WTC11 (cell line): ENCODE measurements around the gene ECE1. TPM values are rescaled to one million over a fixed set of nuclear protein-coding genes. Genes with fewer than 3 reads are reported as not detected.
A peak's percentile ranks its signal among the peaks of the same experiment; 100 is the strongest.

Experiments used
- ATAC-seq: fragments of 200-7000 bp; cut with Tn5 transposase; 2 replicates; pipeline ENCODE4 v1.10.0; 2021; ENCODE audit warnings: mild to moderate bottlenecking, moderate library complexity
- Bru-seq: library from RNA; stranded (reverse); fragments of 400-500 nt; gene quantifications from one replicate; lab custom pipeline; 2021; lab: Mats Ljungman, UMichigan
- CTCF ChIA-PET: fragments of 300-600 bp; sonication (Branson Sonifier 250); formaldehyde crosslinking; loops from one replicate; lab custom pipeline; 2021; ENCODE audit warnings: antibody characterized with exemption; lab: Charles Lee
- POLR2A ChIA-PET: fragments of 350-600 bp; sonication (Branson Sonifier 250); formaldehyde crosslinking; loops from one replicate; lab custom pipeline; 2021; ENCODE audit warnings: antibody characterized with exemption; lab: Charles Lee
- DNase-seq: peaks from one replicate; pipeline ENCODE4 v3.0.0; 2021; ENCODE audit warnings: low spot score
- H3K27ac Mint-ChIP-seq: 2 replicates; pipeline ENCODE4 v1.8.0; 2021; ENCODE audit warnings: mixed read lengths
- H3K27me3 Mint-ChIP-seq: 2 replicates; pipeline ENCODE4 v1.8.0; 2021; ENCODE audit warnings: low read depth, mild to moderate bottlenecking, moderate library complexity, mixed read lengths
- H3K36me3 Mint-ChIP-seq: 2 replicates; pipeline ENCODE4 v1.8.0; 2021; ENCODE audit warnings: mixed read lengths
- H3K4me1 Mint-ChIP-seq: 2 replicates; pipeline ENCODE4 v1.8.0; 2022; ENCODE audit warnings: mixed read lengths
- H3K4me3 Mint-ChIP-seq: 2 replicates; pipeline ENCODE4 v1.8.0; 2021; ENCODE audit warnings: mild to moderate bottlenecking, moderate library complexity, mixed read lengths
- H3K9me3 Mint-ChIP-seq: 2 replicates; pipeline ENCODE4 v1.8.0; 2021; ENCODE audit warnings: mixed read lengths
- CBFB ChIP-seq: sonication (generic); formaldehyde crosslinking; IDR thresholded peaks from 2 replicates; pipeline ENCODE4 v1.8.1; 2022; ENCODE audit warnings: mild to moderate bottlenecking, low read depth, missing genetic modification reagents
- E2F1 ChIP-seq: sonication (generic); formaldehyde crosslinking; IDR thresholded peaks from 2 replicates; pipeline ENCODE4 v1.8.0; 2022; ENCODE audit warnings: mild to moderate bottlenecking, missing genetic modification reagents
- ETV6 ChIP-seq: sonication (generic); formaldehyde crosslinking; IDR thresholded peaks from 2 replicates; pipeline ENCODE4 v1.8.1; 2022; ENCODE audit warnings: mild to moderate bottlenecking, missing genetic modification reagents
- FOXP1 ChIP-seq: sonication (generic); formaldehyde crosslinking; IDR thresholded peaks from 2 replicates; pipeline ENCODE4 v1.8.0; 2022; ENCODE audit warnings: missing genetic modification reagents, mild to moderate bottlenecking, moderate library complexity, borderline replicate concordance
- FOXP4 ChIP-seq: sonication (generic); formaldehyde crosslinking; IDR thresholded peaks from 2 replicates; pipeline ENCODE4 v1.8.0; 2022; ENCODE audit warnings: mild to moderate bottlenecking, missing genetic modification reagents
- IRF2 ChIP-seq: sonication (generic); formaldehyde crosslinking; IDR thresholded peaks from 2 replicates; pipeline ENCODE4 v1.8.0; 2022; ENCODE audit warnings: low read depth, missing genetic modification reagents, borderline replicate concordance
- NFE2L1 ChIP-seq: sonication (generic); formaldehyde crosslinking; IDR thresholded peaks from 2 replicates; pipeline ENCODE4 v1.8.1; 2023; ENCODE audit warnings: missing genetic modification reagents
- PREB ChIP-seq: sonication (generic); formaldehyde crosslinking; IDR thresholded peaks from 2 replicates; pipeline ENCODE4 v1.8.1; 2022; ENCODE audit warnings: mild to moderate bottlenecking, missing genetic modification reagents, moderate library complexity, borderline replicate concordance
- RELA ChIP-seq: sonication (generic); formaldehyde crosslinking; IDR thresholded peaks from 2 replicates; pipeline ENCODE4 v1.8.1; 2022; ENCODE audit warnings: missing genetic modification reagents, mild to moderate bottlenecking, borderline replicate concordance
- SP1 ChIP-seq: sonication (generic); formaldehyde crosslinking; conservative IDR thresholded peaks from 2 replicates; pipeline ENCODE4 v1.8.1; 2022; ENCODE audit warnings: missing genetic modification reagents
- TEAD1 ChIP-seq: sonication (generic); formaldehyde crosslinking; IDR thresholded peaks from 2 replicates; pipeline ENCODE4 v1.8.0; 2022; ENCODE audit warnings: mild to moderate bottlenecking, missing genetic modification reagents
- TP53 ChIP-seq: sonication (generic); formaldehyde crosslinking; IDR thresholded peaks from 2 replicates; pipeline ENCODE4 v1.8.1; 2023; ENCODE audit warnings: mild to moderate bottlenecking, missing genetic modification reagents
- USF2 ChIP-seq: sonication (generic); formaldehyde crosslinking; IDR thresholded peaks from 2 replicates; pipeline ENCODE4 v1.8.1; 2023; ENCODE audit warnings: mild to moderate bottlenecking, missing genetic modification reagents, moderate library complexity
- ZBTB21 ChIP-seq: sonication (generic); formaldehyde crosslinking; IDR thresholded peaks from 2 replicates; pipeline ENCODE4 v1.8.1; 2023; ENCODE audit warnings: mild to moderate bottlenecking, missing genetic modification reagents, borderline replicate concordance
- ZNF121 ChIP-seq: sonication (generic); formaldehyde crosslinking; IDR thresholded peaks from 2 replicates; pipeline ENCODE4 v1.8.0; 2023; ENCODE audit warnings: missing genetic modification reagents
- ZNF138 ChIP-seq: sonication (generic); formaldehyde crosslinking; conservative IDR thresholded peaks from 2 replicates; pipeline ENCODE4 v1.8.1; 2022; ENCODE audit warnings: mild to moderate bottlenecking, moderate library complexity, missing genetic modification reagents
- ZNF317 ChIP-seq: sonication (generic); formaldehyde crosslinking; IDR thresholded peaks from 2 replicates; pipeline ENCODE4 v1.8.1; 2023; ENCODE audit warnings: low read depth, mild to moderate bottlenecking, moderate library complexity, missing genetic modification reagents, borderline replicate concordance
- ZNF416 ChIP-seq: fragments of 250-450 bp; sonication (Bioruptor Pico); IDR thresholded peaks from 2 replicates; pipeline ENCODE4 v1.9.0; 2021; ENCODE audit warnings: mild to moderate bottlenecking, inconsistent platforms
- long read RNA-seq, 3 experiments: library from RNA in 1 of 3; library from capped mRNA in 1 of 3; library from polyadenylated mRNA in 1 of 3; unstranded in 2 of 3; stranded (forward) in 1 of 3; transcript quantifications; one replicate each; pipeline ENCODE4 v2.0.0, GENCODE V29; 2021
- total RNA-seq: library from RNA; stranded (reverse); gene quantifications from 3 replicates; pipeline ENCODE4 v1.2.3, GENCODE V29; 2021
- TF ChIP-seq, protein P1 (sequence below): sonication (generic); formaldehyde crosslinking; IDR thresholded peaks from 2 replicates; pipeline ENCODE4 v1.8.0; 2022; ENCODE audit warnings: mild to moderate bottlenecking, missing genetic modification reagents
- TF ChIP-seq, protein P2 (sequence below): sonication (generic); formaldehyde crosslinking; IDR thresholded peaks from 2 replicates; pipeline ENCODE4 v1.8.0; 2023; ENCODE audit warnings: missing genetic modification reagents, mild to moderate bottlenecking, borderline replicate concordance

Gene ECE1
- 40.6 to 45.0 TPM (median 42.0 TPM) in 3 replicates for total RNA-seq
- Bru-seq, nascent RNA, result percentile 53 among the genes with signal in this experiment
- long read RNA-seq, experiment 1, full-length matches to known transcripts, result 101 of 153 reads
- long read RNA-seq, experiment 1, partial matches to known transcripts, result 17 of 153 reads
- long read RNA-seq, experiment 1, other reads (novel, unspliced or antisense), result 35 of 153 reads
- long read RNA-seq, experiment 2, full-length matches to known transcripts, result 12 of 36 reads
- long read RNA-seq, experiment 2, partial matches to known transcripts, result 3 of 36 reads
- long read RNA-seq, experiment 2, other reads (novel, unspliced or antisense), result 21 of 36 reads
- long read RNA-seq, experiment 3, full-length matches to known transcripts, result 3 of 8 reads
- long read RNA-seq, experiment 3, partial matches to known transcripts, result 1 of 8 reads
- long read RNA-seq, experiment 3, other reads (novel, unspliced or antisense), result 4 of 8 reads

DNA sequence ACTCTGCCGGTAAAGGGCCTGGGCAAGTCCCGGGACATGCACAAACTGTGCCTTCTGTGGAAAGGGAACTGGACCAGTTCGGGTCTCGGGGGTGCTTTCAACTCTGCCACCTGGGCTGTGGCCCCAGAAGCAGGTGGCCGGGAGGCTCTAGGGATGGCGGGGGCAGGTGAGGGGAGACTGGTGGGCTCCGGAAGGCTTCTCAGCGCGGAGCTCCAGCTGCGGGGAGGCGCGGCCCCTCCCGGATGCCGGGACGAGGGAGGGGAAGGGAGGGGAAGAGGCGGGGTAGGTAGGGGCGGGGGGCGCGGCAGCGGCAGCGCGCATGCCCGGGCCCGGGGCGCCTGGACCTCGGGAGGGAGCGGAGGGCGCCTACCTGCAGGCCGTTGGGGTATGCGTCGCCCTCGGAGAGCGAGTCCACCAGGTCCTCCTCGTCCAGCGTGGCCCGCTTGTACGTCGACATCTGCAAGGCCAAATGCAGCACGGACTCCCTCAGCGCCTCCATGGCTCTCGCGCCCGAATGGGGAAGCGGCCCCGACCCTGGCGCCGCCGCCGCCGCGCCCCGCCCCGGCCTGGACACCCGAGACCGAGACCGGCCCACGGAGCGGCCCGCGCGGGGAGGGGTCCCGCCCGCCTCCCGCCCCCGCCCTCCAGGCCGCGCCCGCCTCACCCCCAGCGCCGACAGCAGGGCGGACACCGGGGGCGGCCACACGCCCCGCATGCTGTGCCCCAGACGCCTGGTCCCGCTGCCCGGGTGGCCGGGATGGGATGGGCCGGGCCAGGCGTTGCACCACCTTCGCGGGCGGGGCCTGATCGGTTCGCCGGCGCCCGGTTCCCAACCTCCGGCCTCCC lies at the start of gene ECE1:
TSS of gene ECE1 (minus strand) at position 764 of the 846 bp plus-strand sequence. CDS start at position 715, 49 bp downstream.
- Mint-ChIP-seq H3K27ac (0 out of 2 replicates have a peak within 1 kb of the TSS, but pooled peaks have one; percentile 7), H3K9me3 (no peaks in the 10 kb centered on the region), H3K27me3 (no peaks in the 10 kb centered on the region), H3K36me3 (no peaks in the 10 kb centered on the region), H3K4me1 (peaks cover 37% of the 10 kb centered on the region), H3K4me3 (peak within 1 kb of the TSS; percentile 81)
- ChIA-PET CTCF (interaction anchor here (0.7 to 13.5 kb wide), 7 partner anchors 19 to 79 kb away, joined by 3 to 125 read pairs (median 4); no protein-coding TSS in a partner anchor), POLR2A (interaction anchor here (1.6 kb wide), 1 partner anchor 28 kb away, joined by 3 read pairs; no protein-coding TSS in a partner anchor)
- ATAC-seq (peak; percentile 82), DNase-seq (peak; percentile 80)
- TF ChIP-seq ETV6 (CRISPR knock-in tag) (0 out of 2 replicates have a peak, but pooled peaks have one; percentile 35), RELA (no peak), NFE2L1 (CRISPR knock-in tag) (no peak), IRF2 (CRISPR knock-in tag) (no peak), CBFB (peak; percentile 63; the same call in 1 of the 2 replicates), FOXP1 (no peak), ZNF121 (CRISPR knock-in tag) (no peak), ZNF317 (no peak), PREB (CRISPR knock-in tag) (no peak), TP53 (CRISPR knock-in tag) (no peak), TEAD1 (CRISPR knock-in tag) (0 out of 2 replicates have a peak, but pooled peaks have one; percentile 15), ZNF416 (CRISPR knock-in tag) (no peak), SP1 (CRISPR knock-in tag) (peak; percentile 61), ZBTB21 (CRISPR knock-in tag) (0 out of 2 replicates have a peak, but pooled peaks have one; percentile 43), E2F1 (CRISPR knock-in tag) (no peak), ZNF138 (CRISPR knock-in tag) (peak; percentile 80; the same call in 1 of the 2 replicates), USF2 (peak; percentile 32; the same call in 1 of the 2 replicates), FOXP4 (CRISPR knock-in tag) (peak; percentile 57; the same call in 1 of the 2 replicates)
- TF ChIP-seq, protein P1, sequence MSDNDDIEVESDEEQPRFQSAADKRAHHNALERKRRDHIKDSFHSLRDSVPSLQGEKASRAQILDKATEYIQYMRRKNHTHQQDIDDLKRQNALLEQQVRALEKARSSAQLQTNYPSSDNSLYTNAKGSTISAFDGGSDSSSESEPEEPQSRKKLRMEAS, result 0 out of 2 replicates have a peak, but pooled peaks have one; percentile 12
- TF ChIP-seq, protein P2, sequence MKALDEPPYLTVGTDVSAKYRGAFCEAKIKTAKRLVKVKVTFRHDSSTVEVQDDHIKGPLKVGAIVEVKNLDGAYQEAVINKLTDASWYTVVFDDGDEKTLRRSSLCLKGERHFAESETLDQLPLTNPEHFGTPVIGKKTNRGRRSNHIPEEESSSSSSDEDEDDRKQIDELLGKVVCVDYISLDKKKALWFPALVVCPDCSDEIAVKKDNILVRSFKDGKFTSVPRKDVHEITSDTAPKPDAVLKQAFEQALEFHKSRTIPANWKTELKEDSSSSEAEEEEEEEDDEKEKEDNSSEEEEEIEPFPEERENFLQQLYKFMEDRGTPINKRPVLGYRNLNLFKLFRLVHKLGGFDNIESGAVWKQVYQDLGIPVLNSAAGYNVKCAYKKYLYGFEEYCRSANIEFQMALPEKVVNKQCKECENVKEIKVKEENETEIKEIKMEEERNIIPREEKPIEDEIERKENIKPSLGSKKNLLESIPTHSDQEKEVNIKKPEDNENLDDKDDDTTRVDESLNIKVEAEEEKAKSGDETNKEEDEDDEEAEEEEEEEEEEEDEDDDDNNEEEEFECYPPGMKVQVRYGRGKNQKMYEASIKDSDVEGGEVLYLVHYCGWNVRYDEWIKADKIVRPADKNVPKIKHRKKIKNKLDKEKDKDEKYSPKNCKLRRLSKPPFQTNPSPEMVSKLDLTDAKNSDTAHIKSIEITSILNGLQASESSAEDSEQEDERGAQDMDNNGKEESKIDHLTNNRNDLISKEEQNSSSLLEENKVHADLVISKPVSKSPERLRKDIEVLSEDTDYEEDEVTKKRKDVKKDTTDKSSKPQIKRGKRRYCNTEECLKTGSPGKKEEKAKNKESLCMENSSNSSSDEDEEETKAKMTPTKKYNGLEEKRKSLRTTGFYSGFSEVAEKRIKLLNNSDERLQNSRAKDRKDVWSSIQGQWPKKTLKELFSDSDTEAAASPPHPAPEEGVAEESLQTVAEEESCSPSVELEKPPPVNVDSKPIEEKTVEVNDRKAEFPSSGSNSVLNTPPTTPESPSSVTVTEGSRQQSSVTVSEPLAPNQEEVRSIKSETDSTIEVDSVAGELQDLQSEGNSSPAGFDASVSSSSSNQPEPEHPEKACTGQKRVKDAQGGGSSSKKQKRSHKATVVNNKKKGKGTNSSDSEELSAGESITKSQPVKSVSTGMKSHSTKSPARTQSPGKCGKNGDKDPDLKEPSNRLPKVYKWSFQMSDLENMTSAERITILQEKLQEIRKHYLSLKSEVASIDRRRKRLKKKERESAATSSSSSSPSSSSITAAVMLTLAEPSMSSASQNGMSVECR, result no peak
